Osteocyte (in vitro differentiated cells): ENCODE results near the gene SDF4. TPM values are rescaled to one million over a fixed set of nuclear protein-coding genes. Genes with fewer than 3 reads are reported as not detected.

Source experiments
- DNase-seq: peaks from one replicate; pipeline ENCODE4 v3.0.0; 2021; ENCODE audit warnings: mixed read lengths; ENCODE audit not compliant: unreplicated experiment; ENCODE audit errors: extremely low spot score
- H3K27ac Mint-ChIP-seq: one replicate; pipeline ENCODE4 v1.8.0; 2021; ENCODE audit warnings: mild to moderate bottlenecking, mixed read lengths; ENCODE audit not compliant: unreplicated experiment
- H3K27me3 Mint-ChIP-seq: one replicate; pipeline ENCODE4 v1.8.0; 2021; ENCODE audit warnings: mixed read lengths; ENCODE audit not compliant: unreplicated experiment
- H3K36me3 Mint-ChIP-seq: one replicate; pipeline ENCODE4 v1.8.0; 2021; ENCODE audit warnings: mixed read lengths; ENCODE audit not compliant: unreplicated experiment
- H3K4me1 Mint-ChIP-seq: one replicate; pipeline ENCODE4 v1.8.0; 2021; ENCODE audit warnings: mixed read lengths; ENCODE audit not compliant: unreplicated experiment
- H3K4me3 Mint-ChIP-seq: one replicate; pipeline ENCODE4 v1.8.0; 2021; ENCODE audit warnings: mild to moderate bottlenecking, moderate library complexity, mixed read lengths; ENCODE audit not compliant: unreplicated experiment
- H3K9me3 Mint-ChIP-seq: one replicate; pipeline ENCODE4 v1.8.0; 2021; ENCODE audit warnings: mixed read lengths; ENCODE audit not compliant: unreplicated experiment
- CTCF ChIP-seq: fragments of 200-600 bp; sonication (generic); IDR thresholded peaks from 2 replicates; pipeline ENCODE4 v1.5.0; 2021; ENCODE audit warnings: antibody characterized with exemption, mild to moderate bottlenecking, moderate library complexity
- total RNA-seq: library from RNA; stranded (reverse); gene quantifications from 2 replicates; pipeline ENCODE4 v1.2.1, GENCODE V29; 2021

The SDF4 gene
- total RNA-seq, 1 donor from 2014 or later = 196 TPM

- Mint-ChIP-seq H3K27me3 (no peaks in the 10 kb centered on the region), H3K4me3 (no peak overlapping the region), H3K36me3 (no peaks in the 10 kb centered on the region), H3K4me1 (peaks cover 8% of the 10 kb centered on the region), H3K27ac (no peak overlapping the region), H3K9me3 (no peaks in the 10 kb centered on the region)
- no peak for DNase-seq
- no peak for TF ChIP-seq CTCF
Measured at GRCh38 chr1:1244192-1244811, 12.5 kb upstream of the SDF4 start.

GRCh38 chr1:1243807-1244191, 12.0 kb upstream of the SDF4 start:
- H3K27ac Mint-ChIP-seq = no peak overlapping the region
- no peaks in the 10 kb centered on the region for H3K9me3 Mint-ChIP-seq
- no peak for DNase-seq
- H3K4me3 Mint-ChIP-seq = no peak overlapping the region
- peaks cover 11% of the 10 kb centered on the region for H3K4me1 Mint-ChIP-seq
- H3K27me3 Mint-ChIP-seq = no peaks in the 10 kb centered on the region
- no peaks in the 10 kb centered on the region for H3K36me3 Mint-ChIP-seq
- no peak for TF ChIP-seq CTCF

GRCh38 chr1:1243266-1243660, 11.5 kb upstream of the SDF4 start:
- no peak for DNase-seq
- H3K4me1 Mint-ChIP-seq = peaks cover 12% of the 10 kb centered on the region
- H3K27ac Mint-ChIP-seq = no peak overlapping the region
- no peak for TF ChIP-seq CTCF
- H3K9me3 Mint-ChIP-seq = no peaks in the 10 kb centered on the region
- no peaks in the 10 kb centered on the region for H3K27me3 Mint-ChIP-seq
- H3K36me3 Mint-ChIP-seq = no peaks in the 10 kb centered on the region
- H3K4me3 Mint-ChIP-seq = no peak overlapping the region

- Mint-ChIP-seq H3K4me3 (no peak overlapping the region), H3K27me3 (no peaks in the 10 kb centered on the region), H3K27ac (no peak overlapping the region), H3K36me3 (no peaks in the 10 kb centered on the region), H3K9me3 (no peaks in the 10 kb centered on the region), H3K4me1 (peaks cover 14% of the 10 kb centered on the region)
- no peak for TF ChIP-seq CTCF
- no peak for DNase-seq
Measured at GRCh38 chr1:1242461-1243265, 10.9 kb upstream of the SDF4 start.

GRCh38 chr1:1241588-1242219, 9.9 kb upstream of the SDF4 start:
- H3K27me3 Mint-ChIP-seq = no peaks in the 10 kb centered on the region
- no peaks in the 10 kb centered on the region for H3K9me3 Mint-ChIP-seq
- peaks cover 22% of the 10 kb centered on the region for H3K4me1 Mint-ChIP-seq
- no peak for DNase-seq
- H3K36me3 Mint-ChIP-seq = no peaks in the 10 kb centered on the region
- H3K4me3 Mint-ChIP-seq = no peak overlapping the region
- no peak for TF ChIP-seq CTCF
- no peak overlapping the region for H3K27ac Mint-ChIP-seq
